DMS153 (cell line): ENCODE data around the gene AP5B1.
"Not testable (repeated sequence)": the region's sequence is repeated elsewhere in the genome, so short reads cannot be mapped to it uniquely, and the experiment has no call there.

Source experiments
- DNase-seq: peaks from one replicate; lab custom pipeline; 2025; lab: John Stamatoyannopoulos, UW

Gene AP5B1

GRCh38 chr11:65785319-65786007 lies 4.7 kb upstream of the AP5B1 start:
- no peak for DNase-seq

- DNase-seq, result no peak
Observed at GRCh38 chr11:65782816-65783228, 2.0 kb upstream of the AP5B1 start.

- DNase-seq, result no peak
Observed at GRCh38 chr11:65781962-65782815, 1.4 kb upstream of the AP5B1 start.

DNA sequence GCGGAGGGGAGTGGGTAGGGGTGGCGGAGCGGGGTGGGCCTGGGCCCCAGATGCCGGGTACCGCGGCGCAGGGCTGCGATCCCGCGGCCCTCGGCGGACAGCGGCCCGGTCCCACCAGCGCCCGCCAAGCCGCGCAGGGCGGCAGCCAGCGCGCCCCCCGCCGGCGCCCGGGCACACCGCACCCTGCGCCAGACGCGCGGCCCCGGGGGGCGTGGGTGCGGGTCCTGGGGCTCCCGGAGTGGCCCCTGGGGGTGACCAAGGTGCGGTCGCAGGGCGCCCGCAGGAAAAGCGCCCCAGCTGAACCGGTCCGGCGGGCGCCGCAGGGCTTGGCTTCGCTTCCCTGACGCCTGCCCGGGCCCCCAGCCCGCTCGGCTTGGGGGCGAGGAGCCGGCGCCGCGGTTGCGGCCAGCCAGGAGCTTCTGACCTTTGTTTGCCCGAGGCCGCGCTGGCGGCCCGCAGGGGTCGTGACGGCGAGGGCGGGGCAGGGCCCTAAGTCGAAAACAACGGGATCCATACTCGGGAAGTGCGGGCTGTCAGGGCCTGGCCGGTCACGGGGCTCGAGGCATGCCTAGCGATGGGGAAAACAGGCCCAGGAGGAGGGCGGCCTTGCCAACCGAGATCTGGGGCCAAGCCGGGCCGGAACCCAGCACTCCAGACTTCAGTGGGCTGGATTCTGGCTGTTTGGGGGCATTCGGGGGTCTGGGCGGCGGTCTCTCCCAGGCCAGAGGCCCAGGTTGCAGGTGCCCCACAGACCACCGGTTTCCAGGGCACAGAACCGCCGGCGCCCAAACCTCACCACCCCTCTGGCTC lies 581 bp upstream of the AP5B1 start:
- no peak for DNase-seq

DNA sequence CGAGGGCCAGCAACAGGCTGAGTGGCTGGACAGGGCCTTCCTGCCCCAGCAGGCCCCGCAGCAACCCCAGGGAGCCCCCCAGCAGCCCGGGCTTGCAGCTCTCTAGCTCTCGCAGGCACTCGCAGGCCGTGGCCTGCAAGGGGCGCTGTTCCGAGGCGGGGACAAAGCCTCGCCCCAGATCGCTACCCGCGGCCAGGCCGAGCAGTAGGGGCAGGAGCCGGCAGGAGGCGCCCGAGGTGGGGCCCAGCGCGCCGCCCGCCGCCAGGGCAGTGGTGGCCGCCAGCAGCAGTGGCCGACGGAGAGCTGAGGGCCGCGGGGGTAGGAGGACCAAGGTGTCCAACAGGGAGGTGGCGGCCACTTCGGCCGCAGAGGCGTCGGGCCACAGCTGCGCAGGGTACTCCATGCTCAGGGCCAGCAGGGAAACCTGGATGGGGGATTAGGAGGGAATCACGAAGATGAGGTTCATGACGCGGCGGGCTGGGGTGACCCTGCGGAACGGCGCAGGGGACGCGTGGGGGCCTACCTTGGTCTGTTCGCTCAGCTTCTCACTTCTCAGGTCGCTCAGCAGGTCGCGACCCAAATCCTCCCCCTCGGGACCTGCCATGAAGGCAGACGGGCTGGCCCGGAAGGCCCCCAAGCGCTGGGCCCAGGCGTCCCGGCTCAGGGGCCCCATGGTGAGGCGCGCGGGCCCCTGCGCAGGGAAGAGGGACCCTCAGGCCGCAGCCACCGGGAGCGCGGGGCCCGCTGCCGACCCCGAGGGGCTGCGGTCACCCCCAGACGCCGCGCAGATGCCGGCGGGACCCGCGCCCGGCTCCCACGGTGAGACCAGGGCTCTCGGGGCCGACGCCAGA lies 632 bp downstream of the AP5B1 start:
- DNase-seq, result peak; percentile 39

GRCh38 chr11:65779669-65779918 lies 1.2 kb downstream of the AP5B1 start:
- DNase-seq, result no peak

DNA sequence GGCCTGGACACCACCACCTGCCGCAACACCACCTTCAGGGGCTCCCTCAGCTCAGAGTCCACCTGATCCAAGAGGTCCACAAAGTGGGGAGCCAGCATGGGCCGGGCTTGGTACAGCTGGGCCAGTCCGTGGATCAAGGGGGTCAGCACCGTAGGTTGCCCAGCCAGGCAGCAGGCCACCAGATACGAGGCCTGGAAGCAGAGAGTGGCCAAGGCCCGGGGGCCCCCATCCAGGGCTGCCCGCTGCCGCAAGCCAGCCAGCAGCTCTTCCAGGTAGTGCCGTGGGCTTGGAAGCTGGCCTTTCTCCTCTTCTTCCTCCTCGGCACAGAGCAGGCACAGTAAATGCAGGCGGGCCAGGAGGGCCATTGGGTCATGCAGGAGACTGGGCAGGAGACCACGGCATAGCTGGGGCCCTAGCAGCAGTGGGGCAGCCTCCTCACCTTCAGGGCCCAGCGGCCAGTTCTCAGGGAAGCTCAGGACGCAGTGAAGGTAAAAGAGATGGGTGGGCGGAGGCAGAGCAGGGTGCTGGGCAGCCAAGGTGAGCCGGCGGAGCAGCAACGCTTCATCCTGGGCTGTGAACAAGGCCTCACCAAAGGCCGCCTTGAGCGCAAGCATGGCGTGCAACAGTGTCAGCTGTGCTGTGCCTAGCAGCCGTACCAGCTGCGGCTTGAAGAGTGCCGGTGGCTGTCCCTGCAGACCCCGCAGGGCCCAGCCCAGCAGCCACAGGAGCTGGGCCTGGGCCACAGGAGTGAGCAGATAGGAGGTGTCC lies 1.7 kb downstream of the AP5B1 start:
- no peak for DNase-seq

DNA sequence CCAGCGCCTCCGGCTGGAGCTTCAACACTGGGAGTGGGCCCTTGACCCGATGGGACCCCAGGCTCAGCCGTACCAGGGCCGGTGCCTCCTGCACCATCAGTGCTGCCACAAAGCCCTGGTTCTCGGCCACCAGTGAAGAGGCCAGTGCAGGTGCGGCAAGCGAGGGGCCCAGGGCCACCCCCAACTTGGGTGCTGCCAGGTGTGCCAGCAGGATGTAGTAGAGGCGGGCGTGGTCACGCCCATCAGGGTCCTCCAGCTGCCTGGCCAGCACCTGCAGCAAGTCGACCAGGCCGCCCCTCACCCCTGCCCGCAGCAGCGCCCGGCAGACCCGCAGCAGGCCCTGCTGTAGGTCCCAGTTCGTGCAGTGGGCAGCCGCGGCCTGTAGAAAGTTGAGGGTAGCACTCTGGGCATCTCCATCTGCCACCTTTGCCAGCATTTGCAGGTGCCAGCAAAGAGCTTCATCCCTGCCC lies 2.3 kb downstream of the AP5B1 start:
- no peak for DNase-seq

DNA sequence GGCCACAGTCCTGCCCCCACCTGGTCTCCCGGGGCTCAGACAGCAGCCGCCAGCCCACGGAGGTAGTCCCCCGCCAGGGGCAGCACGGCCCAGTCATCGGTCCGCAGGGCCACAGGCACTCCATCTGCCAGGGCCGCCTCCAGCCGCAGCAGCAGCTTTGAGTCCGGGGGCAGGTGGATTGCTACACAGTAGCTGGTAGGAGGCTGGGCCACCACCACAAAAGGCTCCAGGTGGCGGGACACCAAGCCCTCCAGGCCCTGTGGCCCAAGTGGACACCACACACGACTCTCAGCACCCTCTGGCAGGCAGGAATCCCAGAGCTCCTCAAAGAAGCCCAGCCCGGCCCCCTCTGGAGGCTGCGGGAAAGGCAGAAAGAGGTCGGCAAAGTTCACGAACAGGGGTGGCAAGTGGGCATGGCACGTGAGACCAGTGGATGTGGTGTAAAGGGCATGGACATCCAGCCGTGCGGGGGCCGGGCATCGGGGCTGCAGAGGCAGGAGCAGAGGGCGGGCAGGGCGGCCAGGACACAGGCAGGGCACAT lies 2.9 kb downstream of the AP5B1 start:
- DNase-seq, result no peak

DNA sequence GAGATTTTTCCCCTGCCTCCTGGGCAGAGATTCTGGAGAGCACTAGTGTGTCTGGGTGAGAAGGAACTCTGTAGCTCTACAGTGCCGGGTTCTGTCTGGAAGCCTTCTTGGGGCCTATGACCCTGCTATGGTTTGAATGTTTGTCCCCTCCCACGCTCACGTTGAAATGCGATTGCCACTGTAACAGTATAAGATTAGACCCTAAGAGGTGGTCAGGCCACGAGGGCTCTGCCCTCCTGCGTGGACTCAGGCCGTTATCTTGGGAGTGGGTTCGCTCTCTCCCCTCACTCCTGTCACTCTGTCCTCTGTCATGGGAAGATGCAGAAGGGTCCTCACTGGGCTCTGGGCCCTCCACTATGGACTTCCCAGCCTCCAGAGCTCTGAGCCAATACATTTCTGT lies 3.5 kb downstream of the AP5B1 start:
- no peak for DNase-seq

GRCh38 chr11:65776710-65777141 lies 4.0 kb downstream of the AP5B1 start:
- DNase-seq, result no peak

DNA sequence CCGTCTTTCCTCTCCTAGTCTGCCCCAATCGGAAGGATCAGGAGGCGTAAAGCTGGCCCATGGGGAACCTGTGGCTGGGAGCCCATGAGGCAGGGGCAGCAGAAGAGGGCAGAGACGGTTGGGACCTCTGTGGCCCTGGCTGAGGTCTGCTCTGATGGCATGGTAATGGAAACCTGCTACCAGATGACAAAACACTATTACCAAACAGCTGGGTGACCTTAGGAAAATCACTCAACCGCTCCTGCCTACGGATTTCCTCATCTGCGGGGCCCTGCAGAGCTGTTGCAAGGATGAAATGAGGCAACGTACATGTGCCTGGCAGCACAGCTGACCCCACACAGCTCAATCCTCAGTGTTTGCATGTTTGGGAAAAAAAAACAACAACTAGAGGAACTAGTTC lies 4.6 kb downstream of the AP5B1 start:
- DNase-seq, result no peak

- DNase-seq, result no peak
Observed at GRCh38 chr11:65774525-65775306, 6.1 kb downstream of the AP5B1 start.

GRCh38 chr11:65773784-65774411 lies 6.9 kb downstream of the AP5B1 start:
- no peak for DNase-seq

GRCh38 chr11:65771589-65772112 lies 9.1 kb downstream of the AP5B1 start:
- DNase-seq, result no peak

DNA sequence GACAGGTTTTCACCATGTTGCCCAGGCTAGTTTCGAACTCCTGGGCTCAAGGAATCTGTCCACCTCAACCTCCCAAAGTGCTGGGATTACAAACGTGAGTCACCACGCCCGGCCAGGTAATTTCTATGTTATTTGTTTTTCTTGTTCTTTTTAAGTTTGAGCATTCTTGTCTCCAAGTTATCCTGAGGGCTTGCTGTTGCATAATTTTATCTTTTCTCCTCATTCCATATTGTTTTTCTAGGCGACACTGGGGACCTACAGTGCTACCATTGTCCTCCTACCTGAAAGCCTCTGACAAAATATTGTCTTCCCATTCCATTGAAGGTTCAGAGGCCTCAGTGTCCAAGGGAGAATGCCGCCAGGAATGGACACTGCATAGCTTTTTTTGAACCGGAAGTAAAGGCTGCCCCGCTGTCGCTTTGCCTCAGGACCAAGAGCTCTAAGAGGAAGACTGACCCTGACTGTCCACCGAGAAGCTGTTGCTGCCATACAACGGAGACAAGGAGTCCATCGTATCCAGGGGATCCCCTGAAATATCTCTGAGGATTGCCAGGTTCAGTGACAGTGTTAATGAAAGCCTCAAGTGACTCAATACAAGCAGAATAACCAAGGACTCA lies 9.7 kb downstream of the AP5B1 start:
- no peak for DNase-seq

DNA sequence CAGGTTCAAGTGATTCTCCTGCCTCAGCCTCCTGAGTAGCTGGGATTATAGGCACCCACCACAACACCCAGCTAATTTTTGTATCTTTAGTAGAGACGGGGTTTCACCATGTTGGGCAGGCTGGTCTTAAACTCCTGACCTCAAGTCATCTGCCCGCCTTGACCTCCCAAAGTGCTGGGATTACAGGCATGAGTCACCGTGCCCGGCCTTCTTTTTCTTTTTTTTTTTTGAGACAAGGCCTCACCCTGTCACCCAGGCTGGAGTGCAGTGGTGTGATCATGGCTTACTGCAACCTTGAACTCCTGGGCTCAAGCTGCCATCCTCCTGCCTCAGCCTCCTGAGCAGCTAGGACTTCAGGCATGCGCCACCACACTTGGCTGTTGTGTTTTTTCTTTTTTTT lies 13.0 kb downstream of the AP5B1 start:
- DNase-seq, result not testable (repeated sequence)

GRCh38 chr11:65767406-65767805 lies 13.4 kb downstream of the AP5B1 start:
- no peak for DNase-seq

DNA sequence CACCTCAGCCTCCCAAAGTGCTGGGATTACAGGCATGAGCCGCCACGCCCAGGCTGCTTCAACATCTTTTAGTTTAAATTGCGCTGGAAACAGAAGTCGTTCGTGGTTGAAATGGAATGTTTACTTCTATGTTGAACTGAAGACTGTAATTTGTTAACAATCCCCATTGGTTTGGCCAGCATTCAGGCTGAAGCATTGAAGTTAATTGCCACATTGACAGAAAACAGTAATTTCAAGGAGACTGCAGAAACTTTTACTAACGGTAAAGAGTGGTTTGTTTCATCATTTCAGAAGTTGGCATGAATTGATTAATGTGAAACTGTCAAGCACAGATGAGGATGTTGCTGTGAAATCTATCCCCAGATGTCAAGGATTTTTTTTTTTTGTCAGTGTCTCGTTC lies 14.2 kb downstream of the AP5B1 start:
- DNase-seq, result no peak
